CD4-positive, alpha-beta T cell treated with Interferon alpha-2 for 1 hour (primary cell): ENCODE measurements around the gene ZNF124.
"Not testable (repeated sequence)": the region's sequence is repeated elsewhere in the genome, so short reads cannot be mapped to it uniquely, and the experiment has no call there.

Experiments used
- DNase-seq, 2 donors: peaks; one replicate each; pipeline ENCODE4 v3.0.0-alpha.2; 2020 to 2022

The ZNF124 gene

GRCh38 chr1:247171875-247172563, at the start of gene ZNF124:
Gene ZNF124, minus strand, starts transcription at chr1:247172020. Its CDS starts 143 bp downstream, at chr1:247171877.
- DNase-seq, result peak in 1 of 2 donors; percentile 8

- not testable (repeated sequence) for DNase-seq
Observed at GRCh38 chr1:247220280-247220679, 48.5 kb upstream of the ZNF124 start.

- no peak for DNase-seq
Observed at GRCh38 chr1:247218121-247218651, 46.4 kb upstream of the ZNF124 start.

GRCh38 chr1:247216261-247216660, 44.4 kb upstream of the ZNF124 start:
- no peak for DNase-seq

GRCh38 chr1:247212627-247213617, 41.1 kb upstream of the ZNF124 start:
- DNase-seq, result no peak

GRCh38 chr1:247212012-247212411, 40.2 kb upstream of the ZNF124 start:
- no peak for DNase-seq

- DNase-seq, result no peak
Observed at GRCh38 chr1:247211339-247211738, 39.5 kb upstream of the ZNF124 start.

- peak; percentile 94 for DNase-seq
Observed at GRCh38 chr1:247210376-247211117, 38.7 kb upstream of the ZNF124 start.

- DNase-seq, result no peak
Observed at GRCh38 chr1:247210062-247210375, 38.2 kb upstream of the ZNF124 start.

- DNase-seq, result peak in 1 of 2 donors; percentile 23
Observed at GRCh38 chr1:247209396-247209795, 37.6 kb upstream of the ZNF124 start.

GRCh38 chr1:247204177-247204647, 32.4 kb upstream of the ZNF124 start:
- DNase-seq, result no peak

- DNase-seq, result no peak
Observed at GRCh38 chr1:247198781-247199180, 27.0 kb upstream of the ZNF124 start.

GRCh38 chr1:247193958-247194357, 22.1 kb upstream of the ZNF124 start:
- DNase-seq, result no peak

- no peak for DNase-seq
Observed at GRCh38 chr1:247189981-247190798, 18.4 kb upstream of the ZNF124 start.

- DNase-seq, result no peak
Observed at GRCh38 chr1:247185667-247186066, 13.8 kb upstream of the ZNF124 start.

- no peak for DNase-seq
Observed at GRCh38 chr1:247184254-247184653, 12.4 kb upstream of the ZNF124 start.

- no peak for DNase-seq
Observed at GRCh38 chr1:247182994-247183393, 11.2 kb upstream of the ZNF124 start.

GRCh38 chr1:247180581-247180980, 8.8 kb upstream of the ZNF124 start:
- DNase-seq, result no peak

GRCh38 chr1:247177755-247178154, 5.9 kb upstream of the ZNF124 start:
- no peak for DNase-seq

GRCh38 chr1:247175458-247175857, 3.6 kb upstream of the ZNF124 start:
- DNase-seq, result no peak

- DNase-seq, result no peak
Observed at GRCh38 chr1:247173431-247173830, 1.6 kb upstream of the ZNF124 start.

GRCh38 chr1:247172996-247173395, 1.2 kb upstream of the ZNF124 start:
- no peak for DNase-seq
